ENCODE data around the gene MRM1.

- no peak for TF ChIP-seq CTCF (conservative IDR thresholded peaks at IDR 0.05)
- TF ChIP-seq ZFX (IDR thresholded peaks at IDR 0.05): peak; percentile 79
Observed at GRCh38 chr17:36591434-36592315, 9.7 kb upstream of the MRM1 start, which contains the start of gene DHRS11.
